HepG2 (cell line): ENCODE measurements around the gene ENO1. TPM values are rescaled to one million over a fixed set of nuclear protein-coding genes. Genes with fewer than 3 reads are reported as not detected.
A peak's percentile ranks its signal among the peaks of the same experiment; 100 is the strongest.

Experiments used
- ARNT2 ChIP-seq: sonication (generic); formaldehyde crosslinking; IDR thresholded peaks from 2 replicates; pipeline ENCODE4 v1.8.0; 2022; ENCODE audit warnings: mild to moderate bottlenecking, low read depth, missing genetic modification reagents, moderate library complexity
- CENPX ChIP-seq: sonication (generic); formaldehyde crosslinking; IDR thresholded peaks from 2 replicates; pipeline ENCODE4 v1.9.0; 2021; ENCODE audit warnings: mild to moderate bottlenecking, missing genetic modification reagents, moderate library complexity
- DMTF1 ChIP-seq: sonication (generic); formaldehyde crosslinking; IDR thresholded peaks from 2 replicates; pipeline ENCODE4 v1.4.0; 2020; ENCODE audit warnings: mild to moderate bottlenecking, missing genetic modification reagents
- FOSL2 ChIP-seq: sonication (generic); formaldehyde crosslinking; IDR thresholded peaks from 2 replicates; pipeline ENCODE4 v1.4.0; 2020; ENCODE audit warnings: missing genetic modification reagents
- HMGXB3 ChIP-seq: sonication (generic); formaldehyde crosslinking; IDR thresholded peaks from 2 replicates; pipeline ENCODE4 v1.4.0; 2020; ENCODE audit warnings: missing genetic modification reagents, borderline replicate concordance
- IKZF1 ChIP-seq: fragments of 450-650 bp; IDR thresholded peaks from 2 replicates; pipeline ENCODE4 v1.7.1; 2016
- JDP2 ChIP-seq: sonication (generic); formaldehyde crosslinking; IDR thresholded peaks from 2 replicates; pipeline ENCODE4 v1.8.1; 2022; ENCODE audit warnings: missing genetic modification reagents, borderline replicate concordance
- NPAS2 ChIP-seq: sonication (generic); formaldehyde crosslinking; IDR thresholded peaks from 2 replicates; pipeline ENCODE4 v1.8.0; 2022; ENCODE audit warnings: mild to moderate bottlenecking, missing genetic modification reagents, borderline replicate concordance
- TAF15 ChIP-seq: fragments of 200-400 bp; formaldehyde crosslinking; IDR thresholded peaks from one replicate; pipeline ENCODE4 v1.6.1; 2018; ENCODE audit warnings: mild to moderate bottlenecking, low read depth, low read length; ENCODE audit not compliant: poor library complexity, severe bottlenecking
- ZFP82 ChIP-seq: sonication (generic); formaldehyde crosslinking; IDR thresholded peaks from 2 replicates; pipeline ENCODE4 v1.5.1; 2020; ENCODE audit warnings: mild to moderate bottlenecking, missing genetic modification reagents, borderline replicate concordance
- ZMYM2 ChIP-seq: sonication (generic); formaldehyde crosslinking; IDR thresholded peaks from 2 replicates; pipeline ENCODE4 v1.8.0; 2022; ENCODE audit warnings: mild to moderate bottlenecking, missing genetic modification reagents
- ZMYM3 ChIP-seq: sonication (generic); formaldehyde crosslinking; IDR thresholded peaks from 2 replicates; pipeline ENCODE4 v1.5.1; 2020; ENCODE audit warnings: mild to moderate bottlenecking, missing genetic modification reagents
- ZNF136 ChIP-seq: sonication (generic); formaldehyde crosslinking; IDR thresholded peaks from 2 replicates; pipeline ENCODE4 v1.8.1; 2022; ENCODE audit warnings: low read depth, mild to moderate bottlenecking, moderate library complexity, missing genetic modification reagents
- ZNF142 ChIP-seq: sonication (generic); formaldehyde crosslinking; IDR thresholded peaks from 2 replicates; pipeline ENCODE4 v1.4.0; 2020; ENCODE audit warnings: missing genetic modification reagents
- ZNF225 ChIP-seq: sonication (generic); formaldehyde crosslinking; IDR thresholded peaks from 2 replicates; pipeline ENCODE4 v1.4.0; 2020; ENCODE audit warnings: mild to moderate bottlenecking, missing genetic modification reagents
- ZNF30 ChIP-seq: sonication (generic); formaldehyde crosslinking; IDR thresholded peaks from 2 replicates; pipeline ENCODE4 v1.5.0; 2020; ENCODE audit warnings: mild to moderate bottlenecking, missing genetic modification reagents
- ZNF691 ChIP-seq: sonication (generic); formaldehyde crosslinking; IDR thresholded peaks from 2 replicates; pipeline ENCODE4 v1.4.0; 2020; ENCODE audit warnings: missing genetic modification reagents, low read depth, mild to moderate bottlenecking, borderline replicate concordance
- ZSCAN29 ChIP-seq: sonication (generic); formaldehyde crosslinking; conservative IDR thresholded peaks from 2 replicates; pipeline ENCODE4 v1.4.0; 2020; ENCODE audit warnings: mild to moderate bottlenecking, missing genetic modification reagents
- polyA plus RNA-seq, 8 experiments: library from polyadenylated mRNA; depleted of rRNA in 3 of 8; stranded (reverse) in 7 of 8; unstranded in 1 of 8; fragments of >200 nt; fragmentation: Illumina TruSeq in 4 of 8; extraction: Trizol in 4 of 8; gene quantifications; 2 replicates each; pipeline versions ENCODE4 v1.2.1 to v1.2.3, GENCODE V29; 2011 to 2016; ENCODE audit warnings: low read depth in 4 of 8, missing spikeins in 1 of 8, mixed read lengths in 1 of 8; ENCODE audit not compliant: insufficient read depth in 1 of 8
- total RNA-seq, 5 experiments: library from RNA; depleted of rRNA; stranded (reverse); fragments of >200 nt; fragmentation: Illumina TruSeq; extraction: Trizol; gene quantifications; 2 replicates each; pipeline ENCODE4 v1.2.3, GENCODE V29; 2016; ENCODE audit warnings: low read depth in 1 of 5

The ENO1 gene
- total and polyA plus RNA-seq, 2 of the 13 experiments (the other 11 are each of a cell fraction or from before 2014, with no cell fraction given): 1,559 to 3,103 TPM

GRCh38 chr1:8910914-8911313, 32.4 kb upstream of the ENO1 start (continued):
- no peak for TF ChIP-seq ZSCAN29 (CRISPR knock-in tag)
- TF ChIP-seq ZNF142: no peak
- TF ChIP-seq TAF15: no peak
- no peak for TF ChIP-seq ZFP82 (CRISPR knock-in tag)
- TF ChIP-seq HMGXB3 (CRISPR knock-in tag): no peak
- TF ChIP-seq ZNF691 (CRISPR knock-in tag): no peak
- no peak for TF ChIP-seq ZNF30 (CRISPR knock-in tag)
- no peak for TF ChIP-seq ZMYM3 (CRISPR knock-in tag)
- TF ChIP-seq ZNF136 (CRISPR knock-in tag): no peak
- TF ChIP-seq ZMYM2: no peak
- TF ChIP-seq ZNF225 (CRISPR knock-in tag): no peak
- no peak for TF ChIP-seq CENPX (CRISPR knock-in tag)
- no peak for TF ChIP-seq NPAS2 (CRISPR knock-in tag)
- no peak for TF ChIP-seq ARNT2 (CRISPR knock-in tag)
- TF ChIP-seq FOSL2: peak; percentile 16; the same call in 1 of the 2 replicates
- TF ChIP-seq DMTF1 (CRISPR knock-in tag): no peak
- TF ChIP-seq IKZF1: no peak
- no peak for TF ChIP-seq JDP2 (CRISPR knock-in tag)
